NCI-H2029 treated with DMSO at 0.1 percent for 48 hours (cell line): ENCODE results near the gene CHCHD5.
"Not testable (repeated sequence)": the region's sequence is repeated elsewhere in the genome, so short reads cannot be mapped to it uniquely, and the experiment has no call there.

ENCODE experiments used
- DNase-seq: peaks from one replicate; lab custom pipeline; 2025; lab: John Stamatoyannopoulos, UW

The CHCHD5 gene

DNA sequence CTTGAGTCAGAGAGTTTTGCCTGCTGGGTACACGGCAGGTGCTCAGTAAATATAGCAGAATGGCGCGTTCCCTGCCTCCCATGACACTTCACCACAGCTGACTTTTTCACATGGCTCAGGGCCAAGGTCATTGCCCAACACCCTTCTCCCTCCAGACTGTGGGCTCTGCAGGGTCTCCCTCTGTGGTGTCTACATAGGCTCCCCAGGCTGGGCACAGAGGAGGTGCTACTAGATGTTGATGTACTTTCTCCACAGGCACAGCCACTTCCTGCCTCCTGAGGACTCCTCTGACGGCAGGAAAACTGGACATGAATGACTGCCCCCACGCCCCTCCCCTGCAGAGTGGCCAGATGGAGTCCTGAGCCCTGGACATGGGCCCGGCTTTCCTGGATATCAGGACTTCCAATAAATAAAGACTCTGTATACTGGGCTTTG, 4.2 kb downstream of the CHCHD5 start:
- no peak for DNase-seq

DNA sequence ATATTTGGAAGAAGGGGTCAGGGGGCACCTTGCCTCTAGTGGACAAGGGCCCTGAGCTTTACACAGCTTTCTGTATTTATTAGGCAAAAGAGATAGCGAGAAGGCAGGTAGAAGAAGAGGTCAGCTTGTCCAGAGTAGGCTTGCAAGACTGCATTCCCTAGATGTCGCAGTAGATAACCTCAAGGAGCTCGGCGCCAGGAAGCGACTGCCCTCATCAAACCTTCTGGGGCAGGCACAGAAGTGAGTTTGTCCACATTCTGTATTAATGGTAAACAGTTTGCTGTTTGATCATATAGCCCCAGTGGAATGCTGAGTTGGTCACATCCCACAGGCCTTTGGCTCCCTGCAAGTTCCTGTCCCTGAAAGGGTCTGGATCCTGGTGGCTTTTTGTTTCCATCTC, 7.0 kb downstream of the CHCHD5 start:
- no peak for DNase-seq

DNA sequence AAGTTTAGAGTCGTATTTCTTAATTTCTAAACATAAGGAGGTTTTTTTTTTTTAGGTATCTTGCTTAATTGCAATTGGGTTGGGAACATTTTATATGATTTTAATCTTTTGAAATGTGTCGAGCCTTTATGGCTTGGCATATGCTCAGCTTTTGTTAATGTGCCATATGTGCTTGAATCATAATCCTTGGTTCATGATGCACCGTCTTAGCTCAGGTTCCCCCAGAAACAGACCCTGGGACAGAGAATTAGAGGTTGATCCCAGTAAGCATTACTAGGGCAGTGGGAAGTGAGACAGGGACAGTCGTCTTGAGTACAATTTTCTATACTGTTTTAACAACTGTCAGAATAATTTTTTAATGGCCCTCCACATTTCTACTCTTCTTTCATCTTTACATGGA, 9.3 kb downstream of the CHCHD5 start:
- no peak for DNase-seq

DNA sequence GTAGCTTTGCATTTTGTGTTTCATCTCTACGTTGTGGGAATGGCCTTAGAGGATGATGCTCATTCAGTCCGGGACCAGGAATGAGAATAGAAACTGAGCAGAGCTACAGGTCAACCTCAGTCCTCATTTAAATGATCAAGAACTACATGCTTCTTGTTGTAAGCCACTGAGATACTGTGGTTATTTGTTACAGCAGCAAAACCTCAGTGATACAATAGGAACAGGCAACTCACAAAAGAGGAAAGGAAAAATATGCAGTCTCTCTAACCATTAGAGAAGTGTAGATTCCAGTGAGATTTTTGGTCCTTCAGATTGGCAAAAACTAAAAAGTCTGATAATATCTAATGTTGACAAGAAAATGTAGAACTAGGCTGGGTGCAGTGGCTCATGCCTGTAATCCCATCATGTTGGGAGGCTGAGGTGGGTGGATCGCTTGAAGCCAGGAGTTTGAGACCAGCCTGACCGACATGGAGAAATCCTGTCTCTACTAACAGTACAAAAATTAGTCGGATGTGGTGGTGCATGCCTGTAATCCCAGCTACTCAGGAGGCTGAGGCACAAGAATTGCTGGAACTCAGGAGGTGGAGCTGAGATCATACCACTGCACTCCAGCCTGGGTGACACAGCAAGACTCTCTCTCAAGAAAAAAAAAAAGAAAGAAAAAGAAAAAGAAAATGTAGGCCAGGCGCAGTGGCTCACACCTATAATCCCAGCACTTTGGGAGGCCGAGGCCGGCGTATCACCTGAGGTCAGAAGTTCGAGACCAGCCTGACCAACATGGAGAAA, 13.3 kb downstream of the CHCHD5 start:
- no peak for DNase-seq

DNA sequence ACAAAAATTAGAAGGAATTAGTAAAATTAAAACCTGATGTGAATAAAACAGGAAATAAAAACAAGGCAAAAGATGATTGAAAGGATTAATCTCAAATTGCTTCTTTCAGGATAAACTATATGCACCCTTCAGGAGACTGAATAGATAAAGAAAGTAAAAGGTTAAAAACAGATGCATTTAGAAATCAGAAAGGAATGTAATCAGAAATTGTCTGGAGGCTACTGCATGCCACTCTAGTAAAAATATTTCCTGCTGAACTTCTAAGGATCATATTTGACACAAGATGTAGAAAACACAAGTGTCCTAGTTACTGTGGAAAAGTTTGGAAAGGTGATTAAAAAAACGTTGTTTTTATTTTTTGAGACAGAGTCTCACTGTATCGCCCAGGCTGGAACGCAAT, 16.2 kb downstream of the CHCHD5 start:
- no peak for DNase-seq

DNA sequence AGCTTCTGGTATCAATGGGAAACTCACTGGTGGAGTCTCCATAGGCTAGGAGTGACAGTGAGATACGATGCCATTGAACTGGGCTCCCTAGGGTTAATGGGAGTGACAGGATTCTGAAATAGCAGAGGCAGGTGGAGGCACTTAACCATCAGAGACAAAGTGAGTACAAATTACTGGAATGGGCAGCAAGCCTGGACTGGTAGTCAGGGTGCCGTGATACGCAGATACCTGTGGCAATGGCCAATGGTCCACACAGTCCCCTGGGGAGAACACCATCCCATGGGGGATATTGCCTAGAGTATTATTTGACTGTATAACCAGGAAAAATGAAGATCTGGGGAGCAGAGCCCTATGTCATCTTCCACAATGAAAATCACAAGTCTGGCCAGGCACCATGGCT, 17.3 kb downstream of the CHCHD5 start:
- no peak for DNase-seq

DNA sequence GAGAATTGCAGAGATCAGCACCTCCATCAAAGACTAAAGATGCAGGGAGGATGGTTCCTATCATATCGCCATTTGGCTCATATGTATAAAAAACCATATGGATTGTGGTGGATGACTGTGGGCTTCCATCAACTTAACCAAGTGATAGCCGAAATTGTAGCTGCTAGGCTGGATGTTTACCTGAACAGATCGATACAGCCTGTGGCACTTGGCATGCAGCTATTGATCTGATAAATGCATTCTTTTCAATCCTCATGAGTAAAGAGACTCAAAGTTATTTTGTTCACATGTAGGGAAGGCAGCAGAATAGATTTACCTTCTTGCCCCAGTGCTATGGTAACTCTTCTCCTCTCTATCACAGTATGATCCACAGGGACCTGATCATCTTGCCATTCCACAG, 18.5 kb downstream of the CHCHD5 start:
- DNase-seq: no peak

DNA sequence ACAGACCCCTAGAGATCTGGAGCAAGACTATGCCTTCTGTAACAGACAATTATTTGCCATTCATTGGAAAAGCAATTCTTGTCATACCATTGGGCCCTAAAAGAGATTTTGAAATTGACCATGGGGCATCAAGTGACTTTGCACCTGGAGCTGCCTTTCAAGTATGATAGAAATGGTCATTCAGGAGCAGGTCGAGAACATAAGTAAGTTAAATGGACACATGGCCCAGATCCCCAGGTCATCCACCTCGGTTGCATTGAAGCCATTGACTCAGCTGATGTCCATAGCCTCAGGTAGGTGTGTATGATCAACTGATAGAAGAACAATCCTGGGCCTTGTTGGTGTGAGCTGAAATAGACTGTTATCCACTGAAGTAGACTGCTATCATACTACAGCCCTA, 19.3 kb downstream of the CHCHD5 start:
- no peak for DNase-seq

DNA sequence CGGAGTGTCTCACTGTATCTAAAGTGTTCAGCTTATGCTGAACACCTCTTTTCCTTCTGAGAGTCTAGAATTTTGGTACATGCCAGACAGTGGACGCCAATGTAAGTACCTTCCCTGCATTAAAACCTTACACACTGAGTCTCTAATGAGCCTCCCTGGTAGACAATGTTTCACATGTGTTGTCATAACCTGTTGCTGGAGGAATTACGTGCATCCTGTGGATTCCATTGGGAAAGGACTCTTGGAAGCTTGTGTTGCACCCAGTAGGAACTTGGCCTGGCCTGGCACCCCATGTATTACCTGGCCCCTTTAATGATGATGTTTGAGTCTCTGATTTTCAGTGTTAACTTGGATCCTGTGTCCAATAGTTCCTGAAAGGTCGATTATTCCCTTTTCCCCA, 20.5 kb downstream of the CHCHD5 start:
- no peak for DNase-seq

DNA sequence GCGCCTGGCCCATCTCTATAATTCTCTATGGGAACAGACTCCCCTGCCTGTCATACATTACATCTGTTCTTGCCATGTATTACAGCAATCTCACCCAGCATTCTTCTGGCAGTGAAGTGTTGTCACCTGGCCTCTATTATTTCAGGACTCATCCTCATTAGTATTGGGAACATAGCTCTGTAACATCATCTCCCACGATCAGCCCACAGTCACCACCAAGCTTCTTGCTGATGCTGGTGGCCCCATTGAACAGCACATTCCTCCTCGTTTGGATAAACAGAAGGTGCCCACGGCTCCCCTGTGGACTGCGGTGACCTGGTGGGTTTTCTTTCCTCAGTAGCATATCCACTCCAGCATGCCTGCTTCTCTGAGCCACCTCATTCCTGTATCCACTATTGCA, 21.5 kb downstream of the CHCHD5 start:
- no peak for DNase-seq

DNA sequence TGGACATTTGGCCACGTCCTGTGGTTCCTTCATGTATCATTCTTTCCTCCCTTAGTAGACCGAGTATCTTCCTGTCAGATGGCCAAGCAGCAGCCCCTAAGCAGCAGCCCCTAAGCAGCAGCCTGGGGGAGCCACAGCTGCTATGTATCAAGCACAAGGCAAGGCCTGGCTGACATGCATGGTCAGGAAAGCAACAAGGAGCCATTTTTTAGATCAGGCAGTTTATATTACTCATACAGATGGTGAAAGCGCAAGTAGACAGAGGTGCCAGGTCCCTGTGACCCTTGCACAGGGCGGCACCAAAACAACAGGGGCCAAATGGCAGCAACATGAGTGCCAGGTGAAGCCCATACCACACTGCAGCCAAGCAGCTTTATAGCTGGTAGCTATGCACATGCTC, 22.1 kb downstream of the CHCHD5 start:
- DNase-seq: no peak

DNA sequence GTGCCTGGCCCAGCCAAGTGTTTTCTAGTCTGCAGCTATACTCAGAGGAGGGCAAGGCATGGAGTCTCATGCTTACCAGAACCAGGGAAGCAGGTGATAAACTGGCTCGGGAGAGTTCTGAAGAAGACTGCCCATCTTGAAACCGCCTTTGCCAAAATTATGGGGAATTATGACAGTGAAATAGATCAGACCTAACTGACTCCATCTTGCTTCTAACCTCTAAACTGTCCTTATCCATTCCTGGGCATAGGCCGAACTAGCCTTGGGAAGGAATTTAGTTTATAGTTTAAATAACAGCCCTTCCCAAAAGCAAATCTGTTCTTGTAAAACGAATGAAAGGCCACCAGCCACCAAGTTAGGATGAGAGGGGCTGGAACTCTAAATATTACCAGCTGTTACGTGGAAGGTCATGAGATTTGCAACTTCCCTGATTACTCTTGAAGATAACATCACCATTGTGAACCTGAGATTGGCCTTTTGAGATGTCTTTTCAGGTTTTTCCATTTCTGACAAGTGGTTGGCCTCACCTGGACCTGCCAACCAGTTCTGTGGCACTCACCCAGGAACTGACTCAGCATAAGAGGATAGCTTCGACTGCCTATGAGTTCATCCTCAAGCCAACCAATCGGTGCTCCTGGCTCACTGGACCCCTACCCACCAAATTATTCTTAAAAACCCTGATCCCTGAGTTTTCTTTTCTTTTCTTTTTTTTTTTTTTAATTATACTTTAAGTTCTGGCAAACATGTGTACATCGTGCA, 23.4 kb downstream of the CHCHD5 start:
- DNase-seq: no peak

DNA sequence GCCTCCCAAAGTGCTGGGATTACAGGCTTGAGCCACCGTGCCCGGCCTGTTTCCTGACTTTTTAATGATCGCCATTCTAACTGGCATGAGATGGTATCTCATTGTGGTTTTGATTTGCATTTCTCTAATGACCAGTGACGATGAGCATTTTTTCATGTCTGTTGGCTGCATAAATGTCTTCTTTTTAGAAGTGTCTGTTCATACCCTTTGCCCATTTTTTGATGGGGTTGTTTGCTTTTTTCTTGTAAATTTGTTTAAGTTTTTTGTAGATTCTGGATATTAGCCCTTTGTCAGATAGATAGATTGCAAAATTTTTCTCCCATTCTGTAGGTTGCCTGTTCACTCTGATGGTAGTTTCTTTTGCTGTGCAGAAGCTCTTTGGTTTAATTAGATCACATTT, 24.9 kb downstream of the CHCHD5 start:
- DNase-seq: not testable (repeated sequence)

DNA sequence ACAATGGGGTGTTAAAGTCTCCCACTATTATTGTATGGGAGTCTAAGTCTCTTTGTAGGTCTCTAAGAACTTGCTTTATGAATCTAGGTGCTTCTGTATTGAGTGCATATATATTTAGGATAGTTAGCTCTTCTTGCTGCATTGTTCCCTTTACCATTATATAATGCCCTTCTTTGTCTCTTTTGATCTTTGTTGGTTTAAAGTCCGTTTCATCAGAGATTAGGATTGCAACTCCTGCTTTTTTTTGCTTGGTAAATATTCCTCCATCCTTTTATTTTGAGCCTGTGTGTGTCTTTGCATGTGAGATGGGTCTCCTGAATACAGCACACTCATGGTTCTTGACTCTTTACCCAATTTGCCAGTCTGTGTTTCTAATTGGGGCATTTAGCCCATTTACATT, 27.9 kb downstream of the CHCHD5 start:
- DNase-seq: not testable (repeated sequence)

DNA sequence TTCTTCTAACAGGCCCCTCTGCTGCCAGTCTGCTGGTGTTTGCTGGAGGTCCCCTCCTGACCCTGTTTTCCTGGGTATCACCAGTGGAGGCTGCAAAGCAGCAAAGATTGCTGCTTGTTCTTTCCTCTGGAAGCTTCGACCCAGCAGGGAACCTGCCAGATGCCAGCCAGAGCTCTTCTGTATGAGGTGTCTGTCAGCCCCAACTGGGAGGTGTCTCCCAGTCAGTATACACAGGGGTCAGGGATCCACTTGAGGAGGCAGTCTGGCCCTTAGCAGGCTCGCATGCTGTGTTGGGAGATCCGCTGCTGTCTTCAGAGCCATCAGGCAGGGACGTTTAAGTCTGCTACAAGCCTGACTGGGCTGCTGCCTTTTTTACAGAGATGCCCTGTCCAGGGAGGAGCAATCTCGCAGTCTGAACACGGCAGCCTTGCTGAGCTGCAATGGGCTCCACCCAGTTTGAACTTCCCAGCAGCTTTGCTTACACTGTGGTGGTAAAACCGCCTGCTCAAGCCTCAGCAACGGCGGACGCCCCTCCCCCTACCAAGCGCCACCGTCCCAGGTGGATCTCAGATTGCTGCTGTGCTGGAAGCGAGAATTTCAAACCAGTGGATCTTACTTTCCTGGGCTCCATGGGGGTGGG, 29.9 kb downstream of the CHCHD5 start:
- DNase-seq: no peak

DNA sequence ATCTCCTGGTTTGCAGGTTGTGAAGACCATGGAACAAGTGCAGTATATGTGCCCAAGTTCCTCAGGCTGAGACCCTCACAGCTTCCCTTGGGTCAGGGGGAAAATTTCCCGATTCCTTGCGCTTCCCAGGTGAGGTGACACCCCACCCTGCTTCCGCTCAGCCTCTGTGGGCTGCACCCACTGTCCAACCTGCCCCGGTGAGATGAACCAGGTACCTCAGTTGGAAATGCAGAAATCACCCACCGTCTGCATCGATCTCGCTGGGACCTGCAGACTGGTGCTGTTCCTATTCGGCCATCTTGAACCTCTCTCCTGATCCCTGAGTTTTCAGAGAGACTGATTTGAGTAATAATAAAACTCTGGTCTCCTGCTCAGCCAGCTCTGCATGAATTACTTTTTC, 30.6 kb downstream of the CHCHD5 start:
- no peak for DNase-seq

DNA sequence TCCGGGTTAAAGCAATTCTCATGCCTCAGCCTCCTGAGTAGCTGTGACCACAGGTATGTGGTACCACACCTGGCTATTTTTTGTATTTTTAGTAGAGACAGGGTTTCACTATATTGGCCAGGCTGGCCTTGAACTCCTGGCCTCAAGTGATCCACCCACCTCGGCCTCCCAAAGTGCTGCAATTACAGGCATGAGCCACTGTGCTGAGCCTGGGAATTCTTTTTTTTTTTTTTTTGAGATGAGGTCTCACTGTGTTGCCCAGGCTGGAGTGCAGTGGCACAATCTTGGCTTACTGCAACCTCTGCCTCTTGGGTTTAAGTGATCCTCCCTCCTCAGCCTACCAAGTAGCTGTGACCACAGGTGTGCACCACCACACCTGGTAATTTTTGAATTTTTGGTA, 31.4 kb downstream of the CHCHD5 start:
- DNase-seq: not testable (repeated sequence)

DNA sequence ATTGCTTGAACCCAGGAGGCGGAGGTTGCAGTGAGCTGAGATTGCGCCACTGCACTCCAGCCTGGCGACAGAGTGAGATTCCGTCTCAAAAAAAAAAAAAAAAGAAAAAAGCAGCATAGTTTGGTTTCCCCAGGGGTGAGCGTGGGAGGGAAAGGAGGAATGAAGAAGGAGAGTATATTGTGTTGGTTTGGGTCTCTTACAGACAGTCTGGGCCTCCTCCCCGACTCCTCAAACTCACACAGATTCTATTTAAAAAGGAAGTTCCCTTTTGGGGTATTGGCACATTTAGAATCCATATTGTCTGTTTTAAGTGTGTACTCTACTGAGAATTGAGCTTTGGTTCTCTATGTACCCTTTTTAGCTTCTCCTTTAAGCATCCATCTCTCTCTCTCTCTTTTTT, 34.0 kb downstream of the CHCHD5 start:
- DNase-seq: no peak

DNA sequence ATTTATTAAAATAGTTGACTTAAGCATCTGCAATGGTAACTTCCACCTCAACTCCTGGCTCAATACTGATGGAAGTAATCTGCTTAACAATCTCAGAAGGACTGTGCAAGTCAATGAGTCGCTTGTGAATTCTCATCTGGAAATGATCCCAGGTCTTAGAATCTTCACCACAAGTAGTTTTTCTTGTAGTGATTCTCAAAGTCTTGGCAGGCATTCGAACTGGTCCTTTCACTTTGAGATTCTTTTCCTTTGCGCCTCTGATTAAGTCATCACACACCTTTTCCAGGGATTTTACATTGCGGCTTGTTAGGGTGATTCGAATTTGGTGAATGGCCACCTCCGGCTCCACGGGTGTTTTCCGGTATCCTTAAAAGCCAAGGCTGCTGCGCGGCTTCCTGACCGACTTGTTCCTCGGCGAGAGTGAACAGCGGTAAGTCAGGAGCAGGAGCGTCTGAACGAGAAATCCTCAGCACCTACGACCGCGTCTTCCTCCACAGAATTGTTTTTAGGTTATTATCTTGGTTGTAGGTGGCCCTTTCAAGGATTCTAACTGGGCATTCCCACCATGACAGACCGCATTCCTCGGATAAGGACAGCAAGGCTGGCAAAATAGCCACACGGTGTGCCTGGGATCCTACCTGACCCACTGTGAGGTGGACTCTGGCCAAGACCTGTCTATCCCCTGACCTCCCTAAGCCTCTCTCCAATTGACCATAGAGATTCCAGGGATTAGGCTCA, 37.5 kb downstream of the CHCHD5 start:
- no peak for DNase-seq

DNA sequence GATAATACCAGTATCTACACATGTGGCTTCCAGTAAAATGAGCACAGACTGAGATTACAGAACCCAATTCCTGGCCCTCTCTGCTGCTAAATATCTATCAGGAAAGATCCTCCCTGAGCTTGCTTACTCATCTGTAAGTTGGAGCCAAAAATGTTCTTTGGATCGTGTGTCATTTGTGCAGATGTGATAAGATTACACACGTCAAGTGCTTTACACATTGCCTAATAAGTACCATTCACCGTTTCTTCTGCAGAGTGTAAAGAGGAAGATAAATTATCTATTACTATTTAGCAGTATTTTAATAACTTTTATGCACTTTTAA, 38.1 kb downstream of the CHCHD5 start:
- DNase-seq: no peak

DNA sequence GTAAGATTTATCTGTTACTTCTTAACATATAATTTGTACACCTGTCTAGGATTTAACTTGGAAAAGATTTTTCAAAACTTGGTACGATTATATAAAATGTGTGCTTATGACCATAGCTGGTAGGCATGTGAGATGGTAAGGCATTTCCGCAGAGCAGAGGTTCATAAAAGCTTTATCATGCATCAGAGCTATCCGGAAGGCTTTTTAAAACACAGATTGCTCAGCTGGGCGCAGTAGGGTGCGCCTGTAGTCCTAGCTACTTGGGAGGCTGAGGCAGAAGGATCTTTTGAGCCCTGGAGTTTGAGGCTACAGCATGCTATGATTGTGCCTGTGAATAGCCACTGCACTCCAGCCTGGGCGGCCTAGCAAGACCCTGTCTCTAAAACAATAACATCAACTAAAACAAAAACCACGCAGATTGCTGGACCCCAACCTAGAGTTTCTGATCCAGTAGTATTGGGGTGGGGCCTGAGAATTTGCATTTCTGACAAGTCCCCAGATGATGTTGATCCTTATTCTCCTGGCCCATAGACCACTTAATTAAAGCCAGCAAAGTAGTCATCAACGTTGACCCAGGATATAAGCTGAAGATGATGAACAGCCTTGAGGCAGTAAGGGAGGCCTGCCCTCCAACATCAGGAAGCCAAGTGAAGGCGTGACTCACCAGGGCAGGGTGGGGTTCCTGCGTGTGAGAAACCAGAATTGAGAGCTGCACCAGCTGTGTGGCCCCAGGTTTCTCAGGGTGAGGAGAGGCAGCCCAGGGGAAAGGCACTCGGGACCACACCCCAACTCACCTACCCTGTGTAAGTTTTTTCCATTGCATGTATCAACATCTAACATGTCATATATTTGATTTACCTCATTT, 39.7 kb downstream of the CHCHD5 start:
- no peak for DNase-seq
